GM10248 (cell line): ENCODE results near the gene BBX.
A peak's percentile ranks its signal among the peaks of the same experiment; 100 is the strongest.

Experiments
- CTCF ChIA-PET: fragments of 300-600 bp; sonication (Branson Sonifier 250); formaldehyde crosslinking; extraction: SDS; loops from one replicate; lab custom pipeline; 2021; ENCODE audit warnings: antibody characterized with exemption; lab: Yijun Ruan, JAX
- POLR2A ChIA-PET: fragments of 350-650 bp; sonication (Branson Sonifier 250); formaldehyde crosslinking; extraction: SDS; loops from one replicate; lab custom pipeline; 2020; ENCODE audit warnings: antibody characterized with exemption; lab: Yijun Ruan, JAX
- DNase-seq: peaks from one replicate; pipeline ENCODE4 v3.0.0; 2012; ENCODE audit errors: extremely low spot score
- CTCF ChIP-seq: IDR thresholded peaks from 2 replicates; pipeline ENCODE4 v1.5.1; 2012; ENCODE audit warnings: mild to moderate bottlenecking, low read depth; ENCODE audit errors: extremely low read depth, missing control alignments, control extremely low read depth

Gene BBX

DNA sequence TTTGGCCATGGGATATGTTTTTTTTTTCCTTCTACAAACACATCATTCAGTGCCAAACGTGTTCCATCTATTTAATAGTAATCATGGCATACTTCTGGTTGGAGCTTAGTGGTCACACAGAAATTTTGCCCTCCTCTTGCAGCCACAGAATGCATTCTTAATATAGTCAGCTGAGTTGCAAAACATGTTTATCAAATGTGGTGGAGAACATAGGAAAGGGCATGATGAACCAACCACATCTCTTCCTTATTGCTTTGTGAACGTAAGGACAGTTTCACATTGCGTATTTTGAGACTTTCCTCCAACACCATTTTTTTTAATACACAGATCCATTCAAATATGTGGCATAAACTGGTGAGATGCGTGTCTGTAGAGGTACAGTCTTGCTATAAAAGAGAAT is 106.8 kb downstream of the BBX start:
- ChIA-PET POLR2A (no interaction called here), CTCF (interaction anchor here (0.9 to 1.9 kb wide), 8 partner anchors 13 to 56 kb away, joined by 3 to 12 read pairs (median 4); no protein-coding TSS in a partner anchor)
- TF ChIP-seq CTCF = no peak
- DNase-seq = no peak

- no peak for DNase-seq
- CTCF ChIA-PET = interaction anchor here (1.0 to 1.9 kb wide), 3 partner anchors 13 to 46 kb away, joined by 3 to 6 read pairs (median 4); no protein-coding TSS in a partner anchor
- TF ChIP-seq CTCF = no peak
- POLR2A ChIA-PET = no interaction called here
Measured at GRCh38 chr3:107630779-107631178, 108.0 kb downstream of the BBX start.

DNA sequence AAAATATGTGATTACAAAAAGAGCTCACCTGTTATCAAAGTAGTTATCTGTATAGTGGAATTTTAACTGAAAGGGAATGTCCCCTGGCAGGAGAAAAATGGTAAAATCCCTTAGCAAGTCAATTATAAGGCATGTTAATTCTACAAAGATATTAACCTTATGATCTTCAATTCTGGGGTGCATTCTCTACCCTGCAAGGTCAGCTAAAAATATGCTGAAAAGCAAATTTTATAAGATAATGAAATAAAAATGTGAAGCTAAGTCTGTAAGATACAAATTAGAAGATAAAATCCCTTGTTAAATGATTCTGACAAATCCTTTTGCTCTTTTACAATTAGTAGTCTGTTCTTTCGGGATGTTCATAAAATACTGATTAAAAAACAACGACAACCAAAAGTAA is 109.8 kb downstream of the BBX start:
- ChIA-PET POLR2A (no interaction called here), CTCF (interaction anchor here (1.1 to 2.0 kb wide), 3 partner anchors 10 to 84 kb away, joined by 3 to 19 read pairs (median 5); no protein-coding TSS in a partner anchor)
- TF ChIP-seq CTCF = no peak
- no peak for DNase-seq

DNA sequence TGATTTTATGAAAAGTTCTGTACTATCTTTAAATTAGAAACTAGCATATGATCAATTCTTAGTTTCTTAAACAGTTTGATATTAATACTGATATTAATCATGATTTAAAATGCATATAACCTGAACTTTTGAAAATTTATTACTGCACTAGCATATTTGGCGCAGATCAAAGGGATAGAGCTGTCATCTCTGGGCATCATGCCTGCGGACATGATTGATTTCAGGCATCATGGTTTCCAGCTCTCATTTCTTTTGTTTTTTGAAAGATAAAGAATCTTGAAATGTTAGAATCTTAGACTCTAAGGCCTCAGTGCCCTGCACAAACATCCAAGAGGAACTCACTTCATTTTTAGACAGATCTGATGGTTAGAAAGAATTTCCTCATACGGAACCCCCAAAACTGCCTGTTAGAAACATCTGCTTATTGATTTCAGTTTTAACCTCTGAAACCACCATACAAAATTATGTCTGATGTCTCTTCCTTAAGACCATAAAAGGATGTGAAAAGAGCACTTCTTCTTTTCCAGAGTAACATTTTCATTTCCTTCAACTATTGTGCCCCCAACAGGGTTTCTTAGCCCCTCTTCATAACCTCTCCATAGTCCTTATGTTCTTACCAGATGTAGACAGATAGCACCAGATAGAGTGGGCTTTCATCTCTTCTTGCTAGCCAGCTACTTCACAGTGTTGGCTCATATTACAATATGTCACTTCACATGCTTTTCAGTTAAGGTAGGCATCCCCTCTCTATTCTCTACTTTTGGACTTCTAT is 110.8 kb downstream of the BBX start:
- POLR2A ChIA-PET = no interaction called here
- DNase-seq = peak; percentile 32
- no peak for TF ChIP-seq CTCF
- CTCF ChIA-PET = interaction anchor here (1.1 to 2.0 kb wide), 4 partner anchors 9 to 84 kb away, joined by 3 to 19 read pairs (median 4); no protein-coding TSS in a partner anchor

- ChIA-PET POLR2A (no interaction called here), CTCF (interaction anchor here (1.2 to 2.0 kb wide), 2 partner anchors 8 to 10 kb away, joined by 3 to 19 read pairs; no protein-coding TSS in a partner anchor)
- no peak for DNase-seq
- no peak for TF ChIP-seq CTCF
Measured at GRCh38 chr3:107634099-107634489, 111.3 kb downstream of the BBX start.

DNA sequence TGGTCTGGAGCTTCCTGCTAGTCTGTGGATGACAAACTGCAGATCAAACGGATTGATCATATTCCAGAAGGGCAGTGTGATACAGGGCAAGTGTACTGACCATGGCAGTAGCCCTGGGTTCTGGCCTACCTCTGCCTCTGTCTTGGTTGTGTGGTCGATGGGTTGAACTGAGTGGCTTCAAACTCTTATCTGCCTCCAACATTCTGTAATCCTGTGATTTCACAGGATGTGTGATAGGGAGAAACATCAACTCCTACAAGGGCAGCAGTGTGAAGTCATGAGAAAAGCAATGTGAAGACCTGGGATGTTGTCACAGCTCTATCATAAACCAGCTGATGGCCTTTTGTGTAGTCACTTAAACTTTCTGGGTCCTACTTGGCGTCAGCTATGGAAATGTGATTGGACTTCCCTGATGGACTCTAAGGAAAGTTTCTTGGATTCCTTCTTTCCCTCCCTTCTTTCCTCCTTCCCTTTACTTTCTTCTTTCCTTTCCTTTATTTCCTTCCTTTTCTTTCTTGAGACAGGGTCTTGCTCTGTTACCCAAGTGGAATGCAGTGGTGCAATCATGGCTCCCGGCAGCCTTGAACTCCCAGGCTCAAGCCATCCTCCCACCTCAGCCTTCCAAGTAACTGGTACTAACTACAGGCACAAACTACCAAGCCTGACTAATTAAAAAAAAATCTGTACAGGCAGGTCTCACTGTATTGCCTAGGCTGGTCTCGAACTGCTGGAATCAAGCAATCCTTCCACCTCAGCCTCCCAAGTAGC is 114.8 kb downstream of the BBX start:
- POLR2A ChIA-PET = no interaction called here
- DNase-seq = no peak
- TF ChIP-seq CTCF = no peak
- CTCF ChIA-PET = interaction anchor here (1.5 to 1.9 kb wide), 2 partner anchors 9 to 30 kb away, joined by 3 to 5 read pairs; no protein-coding TSS in a partner anchor
